Natural killer cell (primary cell): ENCODE results near the gene IGFBP5. TPM values are rescaled to one million over a fixed set of nuclear protein-coding genes. Genes with fewer than 3 reads are reported as not detected.
A peak's percentile ranks its signal among the peaks of the same experiment; 100 is the strongest.

Source experiments
- ATAC-seq, 3 donors: fragments of 150-1000 bp in 2 of 3; fragments of 200-7000 bp in 1 of 3; cut with Tn5 transposase; 1 replicate in 1 of 3; 2 replicates in 2 of 3; pipeline ENCODE4 v1.10.0; 2021; ENCODE audit warnings: mild to moderate bottlenecking in 2 of 3, moderate library complexity in 2 of 3
- DNase-seq, 2 donors: peaks; one replicate each; pipeline versions ENCODE4 v3.0.0 to v3.0.0-alpha.2; 2013 to 2021; ENCODE audit warnings: mixed read lengths in 1 of 2
- H3K27ac ChIP-seq: one replicate; pipeline ENCODE4 v1.5.1; 2013; ENCODE audit warnings: mild to moderate bottlenecking, low read length
- H3K27me3 ChIP-seq: one replicate; pipeline ENCODE4 v1.6.1; 2013; ENCODE audit warnings: low read length; ENCODE audit not compliant: control insufficient read depth, insufficient read depth
- H3K36me3 ChIP-seq: one replicate; pipeline ENCODE4 v1.6.1; 2013; ENCODE audit warnings: low read length; ENCODE audit not compliant: control insufficient read depth, insufficient read depth
- H3K4me1 ChIP-seq: one replicate; pipeline ENCODE4 v1.6.1; 2013; ENCODE audit warnings: low read length; ENCODE audit not compliant: control insufficient read depth, insufficient read depth
- H3K4me3 ChIP-seq: one replicate; pipeline ENCODE4 v1.5.1; 2013; ENCODE audit warnings: low read length
- H3K9me3 ChIP-seq: one replicate; pipeline ENCODE4 v1.6.1; 2013; ENCODE audit warnings: low read length; ENCODE audit not compliant: control insufficient read depth, insufficient read depth
- H3K27ac Mint-ChIP-seq, 2 donors: one replicate each; pipeline ENCODE4 v1.8.0; 2022; ENCODE audit warnings: mild to moderate bottlenecking in 2 of 2, mixed read lengths in 2 of 2, moderate library complexity in 1 of 2
- H3K27me3 Mint-ChIP-seq, 2 donors: one replicate each; pipeline ENCODE4 v1.8.0; 2022; ENCODE audit warnings: low read depth in 2 of 2, mixed read lengths in 2 of 2
- H3K36me3 Mint-ChIP-seq: one replicate; pipeline ENCODE4 v1.8.0; 2022; ENCODE audit warnings: mixed read lengths
- H3K4me1 Mint-ChIP-seq, 2 donors: one replicate each; pipeline ENCODE4 v1.8.0; 2022; ENCODE audit warnings: mixed read lengths in 2 of 2
- H3K4me3 Mint-ChIP-seq: one replicate; pipeline ENCODE4 v1.8.0; 2022; ENCODE audit warnings: mild to moderate bottlenecking, moderate library complexity, mixed read lengths
- H3K9me3 Mint-ChIP-seq, 2 donors: one replicate each; pipeline ENCODE4 v1.8.0; 2022; ENCODE audit warnings: mixed read lengths in 2 of 2
- CTCF ChIP-seq: fragments of 200-600 bp; IDR thresholded peaks from one replicate; pipeline ENCODE4 v1.8.0; 2022; ENCODE audit warnings: antibody characterized with exemption
- WGBS: methylation state at CpG from one replicate; pipeline ENCODE4 v1.1.7; 2013; ENCODE audit warnings: missing lambda C conversion rate; ENCODE audit not compliant: insufficient coverage; 5-methylcytosine and 5-hydroxymethylcytosine counted together
- intact Hi-C: fragments of 100-400 bp; cut with micrococcal nuclease; formaldehyde crosslinking; loops from one replicate; pipeline ENCODE4 v1.14.2; 2022
- total RNA-seq, 4 donors: library from RNA; stranded (reverse); fragments of 120-200 nt in 1 of 4; gene quantifications; one replicate each; pipeline versions ENCODE4 v1.2.3 to v1.2.4, GENCODE V29; 2013 to 2022

Gene IGFBP5
- total RNA-seq, 3 donors from 2014 or later (not counting 1 experiment from before 2014, with no cell fraction given): not detected

DNA sequence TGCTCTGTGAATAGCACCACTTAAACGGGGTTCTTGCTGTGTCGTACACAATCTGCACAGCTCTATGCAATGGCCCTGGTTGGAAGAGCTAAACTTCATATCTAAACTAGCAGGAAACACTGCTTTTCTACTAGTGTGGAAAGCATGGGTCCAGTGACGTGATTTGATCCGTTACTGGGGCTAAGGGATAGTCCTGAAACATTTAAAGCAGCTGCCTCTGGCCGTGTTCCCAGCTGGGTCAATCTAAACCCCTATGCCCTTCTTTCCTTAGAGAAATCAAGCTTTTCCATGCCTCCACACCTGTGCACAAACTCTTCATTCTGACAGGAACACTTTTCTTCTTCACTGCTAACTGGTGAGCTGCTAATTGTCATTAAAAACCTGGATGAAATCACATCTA is 5.4 kb upstream of the IGFBP5 start:
- ATAC-seq: no peak
- Histone ChIP-seq H3K27me3 (peaks cover 11% of the 10 kb centered on the region), H3K4me3 (no peak overlapping the region), H3K4me1 (no peaks in the 10 kb centered on the region), H3K27ac (no peak overlapping the region), H3K36me3 (no peaks in the 10 kb centered on the region), H3K9me3 (no peaks in the 10 kb centered on the region)
- H3K27me3 Mint-ChIP-seq: peaks cover 0 to 28% of the 10 kb centered on the region in 2 donors
- H3K9me3 Mint-ChIP-seq: no peaks in the 10 kb centered on the region
- WGBS: 83% methylated on average over 5 of the region's 5 CpGs
- DNase-seq: no peak
- no peak overlapping the region for H3K4me3 Mint-ChIP-seq
- TF ChIP-seq CTCF: no peak
- no peak overlapping the region for H3K27ac Mint-ChIP-seq
- no peaks in the 10 kb centered on the region for H3K4me1 Mint-ChIP-seq
- intact Hi-C loops: no loop called here
- no peaks in the 10 kb centered on the region for H3K36me3 Mint-ChIP-seq

- H3K27ac ChIP-seq: no peak overlapping the region
- H3K36me3 Mint-ChIP-seq: no peaks in the 10 kb centered on the region
- no peaks in the 10 kb centered on the region for H3K9me3 Mint-ChIP-seq
- no peak overlapping the region for H3K27ac Mint-ChIP-seq
- DNase-seq (no peak), ATAC-seq (no peak)
- no peak overlapping the region for H3K4me3 ChIP-seq
- no peaks in the 10 kb centered on the region for H3K4me1 Mint-ChIP-seq
- H3K4me3 Mint-ChIP-seq: no peak overlapping the region
- intact Hi-C loops: no loop called here
- H3K4me1 ChIP-seq: no peaks in the 10 kb centered on the region
- no peak for TF ChIP-seq CTCF
- peaks cover 2 to 31% of the 10 kb centered on the region in 2 donors for H3K27me3 Mint-ChIP-seq
- H3K27me3 ChIP-seq: peaks cover 17% of the 10 kb centered on the region
- WGBS: 81% methylated on average over 7 of the region's 7 CpGs
- H3K9me3 ChIP-seq: no peaks in the 10 kb centered on the region
- H3K36me3 ChIP-seq: no peaks in the 10 kb centered on the region
These were observed 4.8 kb upstream of the IGFBP5 start for GRCh38 chr2:216700088-216700567.

GRCh38 chr2:216698895-216699294 is 3.5 kb upstream of the IGFBP5 start:
- WGBS: 24% methylated on average over 5 of the region's 5 CpGs
- TF ChIP-seq CTCF: peak; percentile 51
- no peaks in the 10 kb centered on the region for H3K9me3 Mint-ChIP-seq
- no peaks in the 10 kb centered on the region for H3K36me3 ChIP-seq
- no peak overlapping the region for H3K4me3 Mint-ChIP-seq
- H3K4me1 ChIP-seq: peaks cover 9% of the 10 kb centered on the region
- no peaks in the 10 kb centered on the region for H3K9me3 ChIP-seq
- ATAC-seq (peak; percentile 43 to 80 (median 44)), DNase-seq (peak in 1 of 2 donors; percentile 58)
- H3K27ac Mint-ChIP-seq: no peak overlapping the region
- peaks cover 25% of the 10 kb centered on the region for H3K27me3 ChIP-seq
- no peaks in the 10 kb centered on the region for H3K36me3 Mint-ChIP-seq
- intact Hi-C loops: loop anchor here (1.0 to 5.0 kb wide), 3 partner anchors 467 to 1014 kb away; no protein-coding TSS in a partner anchor
- H3K4me3 ChIP-seq: no peak overlapping the region
- H3K27me3 Mint-ChIP-seq: peaks cover 10 to 40% of the 10 kb centered on the region in 2 donors
- no peak overlapping the region for H3K27ac ChIP-seq
- peaks cover 5 to 11% of the 10 kb centered on the region in 2 donors for H3K4me1 Mint-ChIP-seq

DNA sequence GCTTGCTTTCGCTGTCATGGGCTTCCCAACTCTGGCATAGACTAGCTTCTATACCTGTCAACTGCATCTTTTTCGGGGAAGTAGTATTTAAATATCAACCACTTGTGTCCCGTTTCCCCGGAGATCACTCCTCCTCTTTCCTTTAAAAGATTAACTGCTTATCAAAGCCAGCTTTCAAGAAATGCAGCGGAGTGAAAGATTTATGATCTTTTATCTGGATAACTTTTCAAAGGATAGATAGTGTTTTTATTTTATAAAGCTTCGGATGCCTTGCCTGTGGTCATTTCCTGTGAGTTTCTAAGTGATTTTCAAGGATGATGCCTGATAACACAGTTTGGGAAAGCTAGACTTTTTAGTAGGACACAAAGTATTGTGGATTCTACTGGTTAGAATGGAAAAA is 2.9 kb upstream of the IGFBP5 start:
- Mint-ChIP-seq H3K4me3 (no peak overlapping the region), H3K36me3 (no peaks in the 10 kb centered on the region), H3K27me3 (peaks cover 10 to 44% of the 10 kb centered on the region in 2 donors), H3K9me3 (no peaks in the 10 kb centered on the region), H3K4me1 (peaks cover 5 to 16% of the 10 kb centered on the region in 2 donors), H3K27ac (no peak overlapping the region)
- intact Hi-C loops: loop anchor here (1.0 to 5.0 kb wide), 3 partner anchors 468 to 1015 kb away; no protein-coding TSS in a partner anchor
- Histone ChIP-seq H3K36me3 (no peaks in the 10 kb centered on the region), H3K9me3 (no peaks in the 10 kb centered on the region), H3K27ac (no peak overlapping the region), H3K4me1 (peaks cover 12% of the 10 kb centered on the region), H3K27me3 (peaks cover 29% of the 10 kb centered on the region), H3K4me3 (no peak overlapping the region)
- 49% methylated on average over 4 of the region's 6 CpGs for WGBS
- no peak for ATAC-seq
- DNase-seq: no peak
- no peak for TF ChIP-seq CTCF
